ENCODE results near the gene ALCAM. TPM values are rescaled to one million over a fixed set of nuclear protein-coding genes. Genes with fewer than 3 reads are reported as not detected.

Gene ALCAM
- polyA plus RNA-seq, 1 of the 3 experiments (the other 2 are of a cell fraction): 58.3 TPM

DNA sequence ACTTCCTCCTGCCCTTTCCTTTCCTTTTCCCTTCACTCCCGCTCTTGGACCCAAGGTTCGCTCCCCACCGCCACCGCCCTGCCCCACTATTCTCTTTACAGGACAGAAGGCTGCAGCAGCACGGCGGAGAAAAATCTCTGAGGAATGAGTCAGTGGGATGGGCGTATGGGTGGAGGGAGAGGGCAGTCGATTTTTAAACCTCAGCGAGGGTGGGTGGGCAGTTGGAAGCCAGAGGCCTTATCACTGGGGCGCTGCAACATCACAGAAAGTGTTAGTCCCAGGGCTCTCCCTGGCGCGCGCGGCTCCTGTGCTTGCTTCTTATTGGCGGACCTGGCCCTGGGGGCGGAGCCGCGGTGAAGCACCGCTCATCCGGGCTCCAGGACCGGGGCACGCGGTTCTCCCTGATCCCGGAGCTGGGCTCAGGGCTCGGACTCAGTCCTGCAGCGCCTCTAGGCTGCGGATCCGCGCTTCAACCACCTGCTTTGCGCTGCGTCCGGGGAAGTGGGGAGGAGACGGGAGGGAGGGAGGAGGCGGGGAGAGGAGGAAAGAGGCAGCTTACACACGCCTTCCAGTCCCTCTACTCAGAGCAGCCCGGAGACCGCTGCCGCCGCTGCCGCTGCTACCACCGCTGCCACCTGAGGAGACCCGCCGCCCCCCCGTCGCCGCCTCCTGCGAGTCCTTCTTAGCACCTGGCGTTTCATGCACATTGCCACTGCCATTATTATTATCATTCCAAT is at the start of gene ALCAM (continued):
- TF ChIP-seq, protein P1, sequence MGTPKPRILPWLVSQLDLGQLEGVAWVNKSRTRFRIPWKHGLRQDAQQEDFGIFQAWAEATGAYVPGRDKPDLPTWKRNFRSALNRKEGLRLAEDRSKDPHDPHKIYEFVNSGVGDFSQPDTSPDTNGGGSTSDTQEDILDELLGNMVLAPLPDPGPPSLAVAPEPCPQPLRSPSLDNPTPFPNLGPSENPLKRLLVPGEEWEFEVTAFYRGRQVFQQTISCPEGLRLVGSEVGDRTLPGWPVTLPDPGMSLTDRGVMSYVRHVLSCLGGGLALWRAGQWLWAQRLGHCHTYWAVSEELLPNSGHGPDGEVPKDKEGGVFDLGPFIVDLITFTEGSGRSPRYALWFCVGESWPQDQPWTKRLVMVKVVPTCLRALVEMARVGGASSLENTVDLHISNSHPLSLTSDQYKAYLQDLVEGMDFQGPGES (IDR thresholded peaks at IDR 0.05; ENCODE audit: low read depth, low read length): no peak
- peak; percentile 62; the same call in 1 of the 2 replicates for TF ChIP-seq RXRA (IDR thresholded peaks at IDR 0.05; ENCODE audit: borderline replicate concordance, low read depth)
- no peak for TF ChIP-seq NFIC (IDR thresholded peaks at IDR 0.05; ENCODE audit: borderline replicate concordance)
- peak; percentile 61 for TF ChIP-seq GATA2 (CRISPR knock-in tag; IDR thresholded peaks at IDR 0.05)
- TF ChIP-seq RAD21 (IDR thresholded peaks at IDR 0.05; ENCODE audit: low read length): peak; percentile 91
- TF ChIP-seq ELF1 (IDR thresholded peaks at IDR 0.05): peak; percentile 37; the same call in 1 of the 2 replicates
- TF ChIP-seq SIN3A (IDR thresholded peaks at IDR 0.05; ENCODE audit: borderline replicate concordance, low read depth, low read length): peak; percentile 76; the same call in 1 of the 2 replicates
- TF ChIP-seq, protein P2, sequence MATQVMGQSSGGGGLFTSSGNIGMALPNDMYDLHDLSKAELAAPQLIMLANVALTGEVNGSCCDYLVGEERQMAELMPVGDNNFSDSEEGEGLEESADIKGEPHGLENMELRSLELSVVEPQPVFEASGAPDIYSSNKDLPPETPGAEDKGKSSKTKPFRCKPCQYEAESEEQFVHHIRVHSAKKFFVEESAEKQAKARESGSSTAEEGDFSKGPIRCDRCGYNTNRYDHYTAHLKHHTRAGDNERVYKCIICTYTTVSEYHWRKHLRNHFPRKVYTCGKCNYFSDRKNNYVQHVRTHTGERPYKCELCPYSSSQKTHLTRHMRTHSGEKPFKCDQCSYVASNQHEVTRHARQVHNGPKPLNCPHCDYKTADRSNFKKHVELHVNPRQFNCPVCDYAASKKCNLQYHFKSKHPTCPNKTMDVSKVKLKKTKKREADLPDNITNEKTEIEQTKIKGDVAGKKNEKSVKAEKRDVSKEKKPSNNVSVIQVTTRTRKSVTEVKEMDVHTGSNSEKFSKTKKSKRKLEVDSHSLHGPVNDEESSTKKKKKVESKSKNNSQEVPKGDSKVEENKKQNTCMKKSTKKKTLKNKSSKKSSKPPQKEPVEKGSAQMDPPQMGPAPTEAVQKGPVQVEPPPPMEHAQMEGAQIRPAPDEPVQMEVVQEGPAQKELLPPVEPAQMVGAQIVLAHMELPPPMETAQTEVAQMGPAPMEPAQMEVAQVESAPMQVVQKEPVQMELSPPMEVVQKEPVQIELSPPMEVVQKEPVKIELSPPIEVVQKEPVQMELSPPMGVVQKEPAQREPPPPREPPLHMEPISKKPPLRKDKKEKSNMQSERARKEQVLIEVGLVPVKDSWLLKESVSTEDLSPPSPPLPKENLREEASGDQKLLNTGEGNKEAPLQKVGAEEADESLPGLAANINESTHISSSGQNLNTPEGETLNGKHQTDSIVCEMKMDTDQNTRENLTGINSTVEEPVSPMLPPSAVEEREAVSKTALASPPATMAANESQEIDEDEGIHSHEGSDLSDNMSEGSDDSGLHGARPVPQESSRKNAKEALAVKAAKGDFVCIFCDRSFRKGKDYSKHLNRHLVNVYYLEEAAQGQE (IDR thresholded peaks at IDR 0.05; ENCODE audit: low read depth, low read length): 0 out of 2 replicates have a peak, but pooled peaks have one; percentile 59

DNA sequence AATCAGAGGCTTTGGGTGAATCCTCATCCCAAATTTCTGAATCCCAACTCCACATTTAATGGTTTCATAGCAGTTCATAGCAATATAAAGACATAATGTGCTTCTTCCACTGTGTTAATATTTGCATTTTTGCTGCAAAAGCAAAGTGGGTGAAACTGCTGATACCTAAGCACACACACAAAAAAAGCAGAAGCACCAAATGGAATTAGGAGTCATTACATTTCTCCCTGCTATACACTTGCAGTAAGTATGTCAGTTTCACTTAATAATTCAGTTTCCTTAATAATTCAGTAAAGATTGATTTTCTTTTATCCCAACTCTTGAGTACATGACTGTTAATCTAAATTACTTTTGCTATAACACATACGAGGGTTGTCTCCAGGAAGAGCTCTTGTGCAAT is 48.9 kb upstream of the ALCAM start:
- CTCF ChIA-PET: interaction anchor here (0.6 kb wide), 1 partner anchor 37 kb away, joined by 3 read pairs; no protein-coding TSS in a partner anchor
- no peak for TF ChIP-seq RAD21 (IDR thresholded peaks at IDR 0.05; ENCODE audit: low read length)
- TF ChIP-seq YY1 (IDR thresholded peaks at IDR 0.05; ENCODE audit: low read depth): no peak
- no peak for TF ChIP-seq FOXJ3 (CRISPR knock-in tag; IDR thresholded peaks at IDR 0.05)
- TF ChIP-seq, protein P3, sequence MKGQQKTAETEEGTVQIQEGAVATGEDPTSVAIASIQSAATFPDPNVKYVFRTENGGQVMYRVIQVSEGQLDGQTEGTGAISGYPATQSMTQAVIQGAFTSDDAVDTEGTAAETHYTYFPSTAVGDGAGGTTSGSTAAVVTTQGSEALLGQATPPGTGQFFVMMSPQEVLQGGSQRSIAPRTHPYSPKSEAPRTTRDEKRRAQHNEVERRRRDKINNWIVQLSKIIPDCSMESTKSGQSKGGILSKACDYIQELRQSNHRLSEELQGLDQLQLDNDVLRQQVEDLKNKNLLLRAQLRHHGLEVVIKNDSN (IDR thresholded peaks at IDR 0.05; ENCODE audit: borderline replicate concordance, low read depth): no peak
- no peak for TF ChIP-seq EP300 (IDR thresholded peaks at IDR 0.05; ENCODE audit: borderline replicate concordance in 1 of 2, low read depth in 1 of 2, low read length in 1 of 2)
- no peak for TF ChIP-seq RCOR1 (IDR thresholded peaks at IDR 0.05; ENCODE audit: low read length)
- TF ChIP-seq, protein P1 (IDR thresholded peaks at IDR 0.05; ENCODE audit: low read depth, low read length): no peak
- TF ChIP-seq TCF12 (IDR thresholded peaks at IDR 0.05): no peak
- TF ChIP-seq SIN3A (IDR thresholded peaks at IDR 0.05; ENCODE audit: borderline replicate concordance, low read depth, low read length): no peak
- no peak for TF ChIP-seq SMC3 (IDR thresholded peaks at IDR 0.05; ENCODE audit: low read depth, low read length)
- no peak for TF ChIP-seq POLR2AphosphoS5 (IDR thresholded peaks at IDR 0.05; ENCODE audit: low read depth, low read length)
- TF ChIP-seq RXRA (IDR thresholded peaks at IDR 0.05; ENCODE audit: borderline replicate concordance, low read depth): no peak
- TF ChIP-seq TAF1 (IDR thresholded peaks at IDR 0.05; ENCODE audit: borderline replicate concordance, low read depth, low read length): no peak
- TF ChIP-seq FOSL2 (IDR thresholded peaks at IDR 0.05; ENCODE audit: borderline replicate concordance, low read depth): no peak
- no peak for TF ChIP-seq CHD2 (IDR thresholded peaks at IDR 0.05; ENCODE audit: low read length, partially characterized antibody)

More for the DNA sequence above, 48.9 kb upstream of the ALCAM start:
- no peak overlapping the region for H3K4me2 ChIP-seq
- no peak overlapping the region for H3K27ac ChIP-seq (ENCODE audit: low read depth in 2 of 2, low read length in 1 of 2)
- H2AFZ ChIP-seq (ENCODE audit: low read depth): no peak overlapping the region
- no peak overlapping the region for H3K4me3 ChIP-seq (ENCODE audit: low read depth in 2 of 2, low read length in 1 of 2)
- H4K20me1 ChIP-seq (ENCODE audit: insufficient read depth): no peaks in the 10 kb centered on the region
- no peaks in the 10 kb centered on the region for H3K36me3 ChIP-seq (replicated peaks in 1 of 2; ENCODE audit: control insufficient read depth in 1 of 2, insufficient read depth in 2 of 2, low read length in 1 of 2)
- WGBS (ENCODE audit: low lambda C conversion rate): 77% methylated on average over 1 of the region's 1 CpG
- H3K9ac ChIP-seq: no peak overlapping the region
- no peaks in the 10 kb centered on the region for H3K27me3 ChIP-seq (ENCODE audit: insufficient read depth)
- no peaks in the 10 kb centered on the region for H3K9me2 ChIP-seq
- DNase-seq: no peak
- H3K9me3 ChIP-seq: no peaks in the 10 kb centered on the region
- POLR2A ChIA-PET: no interaction called here
- H3K79me2 ChIP-seq (ENCODE audit: insufficient read depth): no peaks in the 10 kb centered on the region
- H3F3A ChIP-seq (replicated peaks; ENCODE audit: insufficient read depth): no peaks in the 10 kb centered on the region
- H3K4me1 ChIP-seq (ENCODE audit: control insufficient read depth in 1 of 2, insufficient read depth in 2 of 2, low read depth in 1 of 2, low read length in 1 of 2): no peaks in the 10 kb centered on the region

Data from SK-N-SH (cell line).